Activated CD4-positive, alpha-beta T cell treated with anti-CD3 and anti-CD28 coated beads, Interleukin-2, amount 10 ng/mL, durations not matched to agents 7 days and 5 days (primary cell): Measurements from ENCODE around the gene NEUROG3. TPM values are rescaled to one million over a fixed set of nuclear protein-coding genes. Genes with fewer than 3 reads are reported as not detected.

Source experiments
- CTCF ChIA-PET: fragments of 350-600 bp; sonication (Branson Sonifier 250); formaldehyde crosslinking; loops from one replicate; lab custom pipeline; 2021; ENCODE audit warnings: antibody characterized with exemption; lab: Charles Lee
- POLR2A ChIA-PET: fragments of 350-600 bp; sonication (Branson Sonifier 250); formaldehyde crosslinking; loops from one replicate; lab custom pipeline; 2021; ENCODE audit warnings: antibody characterized with exemption; lab: Charles Lee
- DNase-seq: peaks from one replicate; pipeline ENCODE4 v3.0.0-alpha.2; 2020
- H3K27ac Mint-ChIP-seq: one replicate; pipeline ENCODE4 v1.8.0; 2021; ENCODE audit warnings: mild to moderate bottlenecking, moderate library complexity, mixed read lengths
- H3K27me3 Mint-ChIP-seq: one replicate; pipeline ENCODE4 v1.8.0; 2021; ENCODE audit warnings: mixed read lengths
- H3K36me3 Mint-ChIP-seq: one replicate; pipeline ENCODE4 v1.8.0; 2021; ENCODE audit warnings: low read depth, mixed read lengths
- H3K4me1 Mint-ChIP-seq: one replicate; pipeline ENCODE4 v1.8.0; 2021; ENCODE audit warnings: mixed read lengths
- H3K4me3 Mint-ChIP-seq: one replicate; pipeline ENCODE4 v1.8.0; 2021; ENCODE audit warnings: mild to moderate bottlenecking, moderate library complexity, mixed read lengths
- H3K9me3 Mint-ChIP-seq: one replicate; pipeline ENCODE4 v1.8.0; 2021; ENCODE audit warnings: mixed read lengths
- total RNA-seq, 2 experiments: library from RNA; stranded (reverse); gene quantifications; one replicate each; pipeline ENCODE4 v1.2.3, GENCODE V29; 2021

Gene NEUROG3
- total RNA-seq, 2 experiments from 2014 or later = not detected

- Mint-ChIP-seq H3K27ac (no peak overlapping the region), H3K36me3 (no peaks in the 10 kb centered on the region), H3K4me3 (no peak overlapping the region), H3K9me3 (no peaks in the 10 kb centered on the region), H3K4me1 (no peaks in the 10 kb centered on the region), H3K27me3 (peaks cover 57% of the 10 kb centered on the region)
- ChIA-PET POLR2A (no interaction called here), CTCF (interaction anchor here (1.5 kb wide), 1 partner anchor 9 kb away, joined by 4 read pairs; no protein-coding TSS in a partner anchor)
- no peak for DNase-seq
Measured at GRCh38 chr10:69580435-69580834, 7.2 kb upstream of the NEUROG3 start.

- H3K4me1 Mint-ChIP-seq = peaks cover 3% of the 10 kb centered on the region
- no peak for DNase-seq
- CTCF ChIA-PET = interaction anchor here (1.5 kb wide), 1 partner anchor 10 kb away, joined by 4 read pairs; no protein-coding TSS in a partner anchor
- no peaks in the 10 kb centered on the region for H3K36me3 Mint-ChIP-seq
- no peak overlapping the region for H3K4me3 Mint-ChIP-seq
- H3K27ac Mint-ChIP-seq = no peak overlapping the region
- POLR2A ChIA-PET = no interaction called here
- H3K27me3 Mint-ChIP-seq = peaks cover 66% of the 10 kb centered on the region
- H3K9me3 Mint-ChIP-seq = no peaks in the 10 kb centered on the region
Measured at GRCh38 chr10:69579464-69580060, 6.3 kb upstream of the NEUROG3 start.

GRCh38 chr10:69578508-69578991 lies 5.3 kb upstream of the NEUROG3 start:
- no peaks in the 10 kb centered on the region for H3K9me3 Mint-ChIP-seq
- no peak overlapping the region for H3K4me3 Mint-ChIP-seq
- no peaks in the 10 kb centered on the region for H3K36me3 Mint-ChIP-seq
- no peak for DNase-seq
- POLR2A ChIA-PET = no interaction called here
- peaks cover 76% of the 10 kb centered on the region for H3K27me3 Mint-ChIP-seq
- peaks cover 9% of the 10 kb centered on the region for H3K4me1 Mint-ChIP-seq
- no peak overlapping the region for H3K27ac Mint-ChIP-seq
- CTCF ChIA-PET = interaction anchor here (1.5 kb wide), 1 partner anchor 13 kb away, joined by 5 read pairs; no protein-coding TSS in a partner anchor

GRCh38 chr10:69577268-69578232 lies 4.3 kb upstream of the NEUROG3 start:
- Mint-ChIP-seq H3K27ac (no peak overlapping the region), H3K9me3 (no peaks in the 10 kb centered on the region), H3K36me3 (no peaks in the 10 kb centered on the region), H3K4me3 (no peak overlapping the region), H3K27me3 (peaks cover 83% of the 10 kb centered on the region), H3K4me1 (peaks cover 15% of the 10 kb centered on the region)
- ChIA-PET CTCF (interaction anchor here (1.5 kb wide), 1 partner anchor 12 kb away, joined by 5 read pairs; no protein-coding TSS in a partner anchor), POLR2A (no interaction called here)
- no peak for DNase-seq

- Mint-ChIP-seq H3K9me3 (no peaks in the 10 kb centered on the region), H3K27me3 (peaks cover 89% of the 10 kb centered on the region), H3K36me3 (no peaks in the 10 kb centered on the region), H3K4me3 (no peak overlapping the region), H3K27ac (no peak overlapping the region), H3K4me1 (peaks cover 20% of the 10 kb centered on the region)
- ChIA-PET CTCF (no interaction called here), POLR2A (no interaction called here)
- DNase-seq = no peak
Measured at GRCh38 chr10:69576334-69577011, 3.3 kb upstream of the NEUROG3 start.

- Mint-ChIP-seq H3K4me3 (no peak overlapping the region), H3K27me3 (peaks cover 89% of the 10 kb centered on the region), H3K9me3 (no peaks in the 10 kb centered on the region), H3K4me1 (peaks cover 24% of the 10 kb centered on the region), H3K27ac (no peak overlapping the region), H3K36me3 (no peaks in the 10 kb centered on the region)
- ChIA-PET POLR2A (no interaction called here), CTCF (interaction anchor here (1.1 to 1.5 kb wide), 2 partner anchors 54 to 59 kb away, joined by 3 to 6 read pairs; no protein-coding TSS in a partner anchor)
- no peak for DNase-seq
Measured at GRCh38 chr10:69575164-69575722, 2.0 kb upstream of the NEUROG3 start.

GRCh38 chr10:69574571-69574978 lies 1.4 kb upstream of the NEUROG3 start:
- ChIA-PET CTCF (interaction anchor here (0.8 to 1.5 kb wide), 3 partner anchors 15 to 59 kb away, joined by 3 to 6 read pairs (median 3); no protein-coding TSS in a partner anchor), POLR2A (no interaction called here)
- Mint-ChIP-seq H3K9me3 (no peaks in the 10 kb centered on the region), H3K27me3 (peaks cover 89% of the 10 kb centered on the region), H3K36me3 (no peaks in the 10 kb centered on the region), H3K4me3 (no peak overlapping the region), H3K4me1 (peaks cover 24% of the 10 kb centered on the region), H3K27ac (no peak overlapping the region)
- no peak for DNase-seq

GRCh38 chr10:69572159-69573055 lies 815 bp downstream of the NEUROG3 start:
- Mint-ChIP-seq H3K4me3 (peak overlapping the region; percentile 56), H3K4me1 (peaks cover 24% of the 10 kb centered on the region), H3K36me3 (no peaks in the 10 kb centered on the region), H3K27me3 (peaks cover 89% of the 10 kb centered on the region), H3K27ac (peak overlapping the region; percentile 13), H3K9me3 (no peaks in the 10 kb centered on the region)
- CTCF ChIA-PET = no interaction called here
- no peak for DNase-seq
- POLR2A ChIA-PET = no interaction called here

- Mint-ChIP-seq H3K27me3 (peaks cover 87% of the 10 kb centered on the region), H3K4me1 (peaks cover 24% of the 10 kb centered on the region), H3K27ac (no peak overlapping the region), H3K4me3 (peak overlapping the region; percentile 1), H3K9me3 (no peaks in the 10 kb centered on the region), H3K36me3 (no peaks in the 10 kb centered on the region)
- CTCF ChIA-PET = no interaction called here
- POLR2A ChIA-PET = no interaction called here
- DNase-seq = no peak
Measured at GRCh38 chr10:69571618-69572158, 1.5 kb downstream of the NEUROG3 start.

- Mint-ChIP-seq H3K36me3 (no peaks in the 10 kb centered on the region), H3K4me3 (no peak overlapping the region), H3K27me3 (peaks cover 89% of the 10 kb centered on the region), H3K9me3 (no peaks in the 10 kb centered on the region), H3K4me1 (peaks cover 24% of the 10 kb centered on the region), H3K27ac (no peak overlapping the region)
- ChIA-PET CTCF (no interaction called here), POLR2A (no interaction called here)
- DNase-seq = no peak
Measured at GRCh38 chr10:69570050-69570816, 3.0 kb downstream of the NEUROG3 start.

- no peaks in the 10 kb centered on the region for H3K36me3 Mint-ChIP-seq
- DNase-seq = no peak
- H3K27me3 Mint-ChIP-seq = peaks cover 85% of the 10 kb centered on the region
- CTCF ChIA-PET = no interaction called here
- peaks cover 19% of the 10 kb centered on the region for H3K4me1 Mint-ChIP-seq
- no peak overlapping the region for H3K4me3 Mint-ChIP-seq
- POLR2A ChIA-PET = no interaction called here
- no peaks in the 10 kb centered on the region for H3K9me3 Mint-ChIP-seq
- H3K27ac Mint-ChIP-seq = no peak overlapping the region
Measured at GRCh38 chr10:69569396-69569934, 3.8 kb downstream of the NEUROG3 start.
